COLO829 (cell line): ENCODE data around the gene SLC7A5.

Experiments
- DNase-seq: peaks from one replicate; pipeline ENCODE4 v3.0.0; 2012; ENCODE audit warnings: low spot score

The SLC7A5 gene

DNA sequence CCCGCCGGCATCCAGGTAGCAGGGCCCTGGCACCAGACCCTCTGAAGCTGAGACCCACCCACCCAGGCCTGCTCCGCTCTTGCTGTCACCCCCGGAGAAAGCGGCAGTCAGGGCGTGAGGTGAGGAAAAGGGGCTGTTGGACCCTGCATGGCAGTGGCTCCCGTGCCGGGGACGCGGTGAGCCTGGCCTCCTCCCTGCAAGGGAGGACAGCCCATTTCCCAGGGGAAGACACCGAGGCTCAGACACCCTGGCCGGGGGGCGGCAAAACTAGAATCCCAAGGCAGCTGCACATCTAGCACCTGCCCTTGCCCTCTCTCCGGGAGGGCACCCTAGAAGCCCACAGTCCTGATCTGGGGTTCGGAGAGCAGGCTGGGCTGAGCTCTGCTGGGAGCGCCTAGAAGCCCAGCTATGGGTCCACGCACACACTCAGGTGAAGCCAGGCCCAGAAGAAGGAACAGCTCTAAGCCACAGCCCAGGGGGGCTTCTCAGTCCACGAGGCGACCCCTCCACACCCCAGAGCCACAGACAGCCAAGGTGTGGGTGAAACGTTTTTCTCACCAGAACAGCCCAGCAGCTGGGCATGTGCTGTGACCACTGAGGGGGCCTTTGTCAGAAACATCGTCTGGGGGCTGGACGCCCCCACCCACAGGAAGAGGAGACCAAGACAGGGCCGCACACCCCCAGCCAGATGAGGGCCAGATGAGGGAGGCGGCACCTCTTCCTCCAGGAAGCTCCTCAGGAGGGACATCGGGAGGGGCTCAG lies 22.4 kb downstream of the SLC7A5 start:
- DNase-seq = no peak

DNA sequence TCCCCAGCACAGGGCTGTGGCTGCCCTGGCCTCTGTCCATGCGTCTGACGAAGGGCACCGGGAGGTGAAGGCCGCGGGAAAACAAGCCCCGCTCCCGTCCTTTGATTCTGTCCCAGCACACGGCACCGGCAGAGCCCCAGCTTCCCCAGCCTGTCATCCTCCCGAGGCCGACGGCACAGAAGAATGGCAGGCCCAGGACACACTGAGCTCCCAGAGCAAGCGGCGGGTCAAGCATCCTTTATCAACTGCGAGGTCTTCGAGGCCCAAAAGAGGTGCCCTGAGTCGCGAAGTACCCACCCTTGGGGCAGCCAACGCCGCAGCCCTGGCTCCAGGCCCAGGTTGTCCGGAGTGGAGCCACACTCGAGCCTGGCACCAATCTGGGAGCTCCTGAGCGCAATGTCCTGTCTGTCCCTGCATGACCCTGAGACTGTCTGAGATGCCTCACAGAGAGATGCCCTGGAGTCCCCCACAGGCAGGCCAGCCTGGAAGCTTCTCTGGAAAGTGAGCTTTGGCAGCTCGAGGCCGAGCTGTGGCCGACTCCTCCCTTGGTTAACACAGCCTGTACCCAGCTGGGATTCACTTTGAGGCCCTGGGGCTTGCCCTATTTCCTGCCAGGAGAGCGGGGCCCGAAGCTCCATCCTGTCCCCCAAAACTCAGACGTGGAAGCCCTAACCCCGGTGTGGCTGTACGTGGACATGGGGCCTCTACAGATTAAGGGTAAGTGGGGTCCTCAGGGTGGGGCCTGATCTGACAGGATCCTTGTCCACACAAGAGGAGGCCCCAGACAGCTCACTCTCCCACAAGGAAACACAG lies 23.3 kb downstream of the SLC7A5 start:
- DNase-seq = no peak

DNA sequence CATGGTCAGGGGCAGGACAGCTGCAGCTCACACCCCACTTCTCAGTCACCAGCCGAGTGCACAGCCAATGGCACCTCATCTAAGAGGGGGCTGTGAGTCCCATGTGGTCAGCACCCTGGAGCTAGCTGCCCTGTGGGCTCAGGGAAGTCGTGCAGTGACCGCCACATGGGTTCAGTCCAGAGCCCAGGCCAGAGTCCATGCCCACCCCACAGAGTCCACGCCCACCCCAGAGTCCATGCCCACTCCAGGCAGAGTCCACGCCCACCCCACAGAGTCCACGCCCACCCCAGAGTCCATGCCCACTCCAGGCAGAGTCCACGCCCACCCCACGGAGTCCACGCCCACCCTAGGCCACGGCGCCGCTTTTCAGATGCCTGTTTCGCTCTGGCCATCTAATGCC lies 24.1 kb downstream of the SLC7A5 start:
- DNase-seq = no peak

DNA sequence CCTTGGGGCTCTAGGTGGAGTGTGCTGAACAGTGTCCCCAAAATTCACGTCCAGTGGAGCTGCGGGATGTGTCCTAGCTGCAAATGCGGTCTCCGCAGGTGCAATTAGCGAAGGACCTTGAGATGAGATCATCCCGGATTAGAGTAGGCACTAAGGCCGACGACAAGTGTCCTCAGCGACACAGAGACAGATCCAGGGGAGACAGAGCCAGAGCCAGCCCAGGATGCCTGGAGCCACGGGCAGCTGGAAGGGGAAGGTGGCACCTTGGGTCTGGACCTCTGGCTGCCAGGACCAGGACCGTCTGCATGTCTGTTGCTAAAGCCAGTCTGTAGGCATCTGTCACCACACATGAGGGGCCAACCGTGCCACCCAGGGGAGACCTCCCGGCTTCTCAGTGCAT lies 24.5 kb downstream of the SLC7A5 start:
- DNase-seq = no peak

DNA sequence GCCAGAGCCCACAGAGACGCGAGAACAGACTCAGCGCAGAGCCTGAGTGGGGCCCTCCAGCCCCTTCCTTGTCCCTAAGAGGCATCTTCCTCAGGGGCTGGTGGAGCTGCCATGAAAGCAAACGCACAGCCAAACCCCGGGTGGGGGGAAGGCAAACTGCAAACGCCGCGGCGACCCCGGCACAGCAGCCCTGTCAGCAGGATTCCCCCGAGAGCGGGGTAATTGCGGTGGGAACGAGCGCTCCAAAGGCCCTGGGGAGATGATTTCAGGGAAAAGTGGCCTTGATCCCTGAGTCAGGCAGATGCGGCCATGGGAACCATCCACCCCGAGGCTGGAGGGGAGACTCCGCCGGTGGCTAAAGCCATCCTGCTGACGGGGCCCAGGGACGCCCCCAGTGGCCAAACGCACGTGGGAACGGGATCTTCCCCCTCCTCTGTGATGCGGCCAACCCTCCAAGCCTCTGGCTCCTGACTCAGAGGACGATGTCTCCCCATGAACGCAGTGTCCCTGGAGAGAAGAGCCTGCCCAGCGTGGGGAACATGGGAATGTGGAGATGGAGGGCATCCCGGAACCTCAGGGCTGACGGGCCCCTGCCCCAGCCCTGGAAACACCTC lies 25.1 kb downstream of the SLC7A5 start:
- no peak for DNase-seq

DNA sequence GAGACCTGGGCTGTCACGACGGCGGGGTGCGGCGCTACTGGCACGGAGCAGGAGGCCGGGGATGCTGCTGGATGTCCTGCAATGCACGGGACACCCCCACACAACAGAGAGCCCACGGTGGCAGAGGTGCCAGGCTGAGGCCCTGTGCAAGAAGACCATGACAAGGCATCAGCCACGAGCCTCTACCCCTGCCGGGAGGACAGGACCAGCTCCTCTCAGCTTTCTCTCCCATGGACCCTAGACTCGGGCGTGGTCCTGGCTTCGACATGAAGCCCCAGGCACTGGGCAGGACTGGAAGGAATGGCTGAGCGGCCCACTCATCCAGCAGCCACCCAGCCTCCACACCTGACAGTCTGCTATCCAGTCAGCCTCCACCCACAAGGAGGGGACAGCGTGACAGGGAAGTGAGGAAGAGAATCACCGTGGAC lies 25.6 kb downstream of the SLC7A5 start:
- DNase-seq = no peak

DNA sequence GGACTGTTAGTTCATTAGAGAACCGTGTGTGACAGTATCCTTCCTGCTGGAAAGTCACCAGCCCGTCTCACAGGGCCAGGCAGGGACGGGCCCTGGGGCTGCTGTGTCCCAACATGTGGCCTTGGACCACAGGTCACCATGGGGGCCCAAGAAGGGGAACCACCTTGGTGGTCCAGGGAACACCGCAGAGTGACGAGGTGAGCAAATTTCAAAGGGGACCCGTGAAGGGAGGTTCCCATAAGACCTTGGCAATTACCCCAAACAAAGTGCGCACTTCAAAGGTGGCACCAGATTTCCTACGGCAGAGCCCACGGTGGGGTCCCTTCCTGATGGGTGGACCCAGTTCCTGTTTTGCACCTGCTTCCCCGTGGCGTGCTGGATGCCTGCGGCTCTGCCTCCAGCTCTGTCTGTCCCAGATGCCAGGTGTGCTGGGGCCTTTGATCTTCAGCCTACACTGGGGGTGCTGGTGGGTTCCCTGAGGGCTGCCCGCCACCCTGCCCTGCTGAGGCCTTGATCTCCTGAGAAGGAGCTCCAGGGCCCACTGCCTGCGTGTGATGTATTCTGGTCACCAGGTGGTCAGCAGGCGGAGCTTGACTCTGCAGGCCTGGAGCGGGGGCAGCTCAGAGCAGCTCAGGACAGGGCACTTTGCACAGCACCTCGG lies 27.0 kb downstream of the SLC7A5 start:
- no peak for DNase-seq

DNA sequence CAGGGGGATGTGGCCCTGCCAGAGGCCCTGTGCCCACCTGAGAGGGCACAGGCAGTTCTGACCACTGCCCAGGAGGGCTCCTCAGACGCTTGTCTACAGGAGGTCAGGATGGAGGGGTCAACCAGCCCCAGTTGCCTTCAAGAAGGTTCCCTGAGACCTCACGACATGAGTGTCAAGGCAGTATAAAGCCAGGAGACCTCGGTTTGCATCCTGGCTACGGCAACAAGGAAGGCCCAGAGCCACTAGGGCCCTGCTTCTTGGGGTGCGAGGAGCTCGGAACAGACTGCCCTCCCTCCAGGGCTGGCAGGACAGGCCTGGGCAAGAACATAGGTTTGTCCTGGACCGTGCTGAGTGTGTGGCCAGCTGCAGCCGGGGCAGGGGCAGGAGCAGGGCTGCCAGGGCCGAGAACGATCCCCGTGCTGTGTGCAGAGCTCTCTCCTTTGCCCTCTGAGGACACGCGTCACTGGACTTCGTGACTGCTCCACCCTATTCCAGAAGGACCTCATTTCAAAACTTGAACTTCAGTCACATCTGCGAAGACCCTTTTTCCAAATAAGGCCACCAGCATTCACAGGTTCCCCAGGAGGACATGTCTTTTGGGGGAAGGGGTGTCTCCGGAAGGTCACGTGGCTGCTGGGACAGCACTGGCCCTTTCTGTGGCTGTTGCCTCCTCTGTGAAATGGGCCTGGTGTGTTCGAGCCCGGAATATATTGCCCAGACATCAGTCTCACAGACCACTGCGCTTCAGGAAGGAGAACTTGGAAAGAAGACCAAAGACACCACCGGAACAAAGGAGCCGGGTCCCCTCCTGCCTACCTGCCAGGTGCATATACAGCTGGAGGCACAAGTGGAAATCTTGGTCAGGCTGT lies 27.7 kb downstream of the SLC7A5 start:
- no peak for DNase-seq

DNA sequence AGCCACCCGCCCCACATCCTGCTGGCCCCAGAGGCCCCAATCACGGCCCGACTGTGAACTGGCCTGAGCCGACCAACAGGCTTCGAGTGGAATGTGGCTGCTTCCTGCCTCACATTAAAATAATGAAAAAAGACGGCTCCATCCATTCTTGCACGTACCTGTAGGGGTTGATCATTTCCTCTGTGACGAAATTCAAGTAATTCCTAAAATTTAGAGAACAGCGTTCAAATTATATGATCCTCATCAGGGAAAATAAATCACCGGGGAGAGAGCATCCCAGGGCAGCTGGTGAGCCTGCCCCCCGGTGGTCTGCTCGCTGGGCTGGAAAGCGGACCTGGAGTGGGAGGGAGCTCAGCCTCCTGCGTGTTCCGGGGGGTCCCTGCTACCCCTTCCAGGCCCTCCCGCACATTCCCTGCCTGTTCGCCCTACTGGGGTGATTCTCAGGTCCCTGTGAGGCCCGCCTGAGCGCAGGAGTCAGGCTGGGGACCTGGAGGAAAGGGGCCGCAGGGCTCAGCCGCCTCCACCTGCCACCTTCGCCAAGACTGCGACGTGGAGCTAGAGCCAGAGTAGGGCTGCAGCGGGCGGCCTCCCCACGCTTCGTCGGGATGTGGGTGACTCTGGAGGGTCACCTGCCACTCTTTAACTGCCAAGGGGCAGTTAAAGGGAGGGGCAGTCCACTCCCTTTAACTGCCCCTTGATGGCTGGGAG lies 28.9 kb downstream of the SLC7A5 start:
- no peak for DNase-seq

DNA sequence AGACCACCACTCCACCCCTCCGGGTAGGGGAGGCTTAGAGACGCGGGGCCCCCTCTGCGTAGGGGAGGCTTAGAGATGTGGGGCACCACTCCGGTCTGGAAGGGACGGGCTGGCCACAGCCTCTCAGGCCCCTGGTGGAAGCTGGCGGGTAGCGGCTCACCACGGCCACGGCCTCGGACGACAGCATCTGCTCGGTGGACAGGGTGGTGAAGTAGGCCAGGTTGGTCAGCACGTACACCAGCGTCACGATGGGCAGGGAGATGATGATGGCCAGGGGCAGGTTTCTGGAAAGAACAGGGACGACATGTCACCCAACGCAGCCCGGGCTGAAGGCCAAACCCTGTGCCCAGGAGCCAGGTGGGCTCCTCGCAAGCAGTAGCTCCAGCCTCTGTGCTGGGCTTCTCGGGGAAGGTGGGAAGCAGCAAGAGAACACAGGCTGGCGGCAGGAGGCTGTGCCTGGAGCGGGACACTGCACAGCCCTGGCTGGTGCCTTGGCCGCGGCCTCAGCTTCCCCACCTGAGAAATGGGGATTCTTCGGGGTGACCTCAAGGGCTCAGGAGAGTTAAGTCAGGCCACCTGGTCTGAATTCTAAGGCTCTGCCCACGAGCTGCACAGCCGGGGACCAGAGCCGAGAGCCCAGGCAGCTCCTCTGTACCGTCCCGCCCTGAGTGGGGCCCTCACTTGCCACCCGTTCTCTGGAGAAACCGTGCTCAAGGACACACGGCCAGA lies 29.6 kb downstream of the SLC7A5 start:
- no peak for DNase-seq

DNA sequence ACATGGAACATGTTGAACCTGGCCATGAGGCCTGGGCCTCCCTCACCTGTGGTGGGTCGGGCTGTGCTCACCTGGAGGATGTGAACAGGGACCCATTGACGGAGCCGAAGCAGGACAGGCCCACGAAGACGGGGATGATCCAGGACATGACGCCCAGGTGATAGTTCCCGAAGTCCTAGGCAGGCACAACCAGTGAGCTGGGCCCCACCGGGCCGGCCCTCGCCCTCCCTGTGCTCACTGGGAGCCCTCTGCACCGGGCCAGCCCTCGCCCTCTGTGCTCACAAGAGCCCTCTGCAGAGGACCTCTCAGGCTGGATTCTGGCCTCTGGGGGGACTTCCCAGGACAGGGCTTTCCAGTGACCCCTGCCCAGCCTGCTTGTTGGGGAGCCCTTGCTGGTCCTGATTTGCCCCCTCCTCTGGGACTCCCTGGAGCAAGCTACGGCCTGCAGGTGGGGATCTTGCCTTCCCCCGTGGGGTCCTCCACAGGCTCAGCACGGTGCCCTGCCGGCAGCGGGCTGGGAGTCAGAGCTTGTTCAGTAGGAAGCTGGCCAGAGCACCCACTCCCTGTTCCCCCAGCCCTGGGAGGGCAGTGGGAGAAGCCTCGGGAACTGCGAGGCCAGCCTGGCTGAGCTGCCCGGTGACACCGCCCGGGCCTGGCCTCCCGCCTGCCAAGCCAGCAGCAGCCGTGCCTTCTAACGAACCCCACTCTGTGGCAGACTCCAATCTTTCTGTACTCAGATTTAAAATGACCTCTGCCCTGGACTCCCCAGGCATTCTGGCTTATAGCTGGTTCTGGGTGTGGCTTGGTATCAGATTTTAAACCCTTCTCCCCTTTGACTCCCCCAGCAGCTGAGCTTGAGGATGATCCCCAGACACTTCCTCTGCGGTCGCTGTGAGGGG lies 30.4 kb downstream of the SLC7A5 start:
- DNase-seq = no peak

DNA sequence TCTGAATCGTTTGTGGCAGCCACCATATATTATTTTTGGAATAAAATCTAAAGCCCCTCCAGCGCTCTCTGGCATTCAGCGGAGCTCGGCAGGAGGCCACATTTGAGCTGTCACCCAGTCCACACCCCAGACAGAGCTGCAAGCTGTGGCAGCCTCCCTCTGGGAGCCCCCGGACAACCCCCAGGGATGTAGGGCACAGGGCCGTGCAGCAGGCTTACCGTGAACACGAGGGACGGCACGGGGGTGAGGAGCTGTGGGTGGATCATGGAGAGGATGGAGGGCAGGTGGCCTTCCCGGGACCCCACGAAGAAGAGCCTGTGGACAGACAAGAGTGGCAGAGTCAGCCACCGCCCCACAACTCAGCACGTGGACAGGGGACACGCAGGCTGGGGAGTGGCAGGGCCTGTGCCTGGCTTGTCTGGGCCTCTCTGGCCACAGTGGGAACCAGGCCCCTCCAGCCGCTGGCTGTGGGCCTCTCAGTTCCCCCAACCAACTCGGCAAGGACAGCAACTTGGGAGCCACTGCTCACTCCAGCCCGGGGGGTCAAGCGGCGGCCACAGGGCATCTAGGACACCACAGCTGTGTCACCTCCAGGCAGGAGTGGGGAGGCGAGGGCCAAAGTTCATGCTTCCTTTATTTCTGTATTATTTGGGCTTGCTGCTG lies 31.5 kb downstream of the SLC7A5 start:
- no peak for DNase-seq

DNA sequence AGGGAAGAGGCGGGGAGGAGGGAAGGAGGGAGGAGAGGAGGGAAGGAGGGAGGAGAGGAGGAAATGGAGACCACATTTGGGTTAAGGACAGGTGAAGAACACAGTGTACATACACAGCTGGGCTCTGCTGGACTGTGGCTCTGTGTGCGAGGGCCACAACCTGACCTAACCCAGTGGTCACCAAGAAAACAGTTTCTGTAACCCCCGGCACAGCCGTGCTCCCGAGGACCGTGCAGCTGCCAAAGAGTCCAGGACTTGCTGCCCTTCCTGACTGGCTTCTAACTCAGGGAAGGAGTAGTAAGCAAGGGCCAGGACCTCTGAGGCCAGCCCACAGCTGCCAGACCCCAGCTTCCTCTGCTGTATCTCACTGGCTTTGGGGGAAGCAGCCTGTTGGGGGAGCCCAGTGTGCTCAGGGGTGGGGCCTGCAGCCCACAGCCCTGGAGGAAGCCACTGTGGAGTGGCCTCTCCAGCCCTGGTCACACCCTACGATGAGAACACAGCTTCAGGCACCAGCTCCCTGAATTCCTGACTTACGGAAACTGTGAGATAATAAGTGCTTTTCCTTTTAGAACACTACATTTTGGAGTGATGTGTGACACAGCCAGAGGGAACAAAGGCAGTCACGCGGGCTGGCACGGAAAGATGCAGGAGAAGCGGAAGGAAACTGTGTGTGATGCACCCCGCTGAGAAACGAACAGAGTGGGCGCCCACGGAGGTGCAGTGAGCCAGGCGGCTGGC lies 32.3 kb downstream of the SLC7A5 start:
- no peak for DNase-seq

DNA sequence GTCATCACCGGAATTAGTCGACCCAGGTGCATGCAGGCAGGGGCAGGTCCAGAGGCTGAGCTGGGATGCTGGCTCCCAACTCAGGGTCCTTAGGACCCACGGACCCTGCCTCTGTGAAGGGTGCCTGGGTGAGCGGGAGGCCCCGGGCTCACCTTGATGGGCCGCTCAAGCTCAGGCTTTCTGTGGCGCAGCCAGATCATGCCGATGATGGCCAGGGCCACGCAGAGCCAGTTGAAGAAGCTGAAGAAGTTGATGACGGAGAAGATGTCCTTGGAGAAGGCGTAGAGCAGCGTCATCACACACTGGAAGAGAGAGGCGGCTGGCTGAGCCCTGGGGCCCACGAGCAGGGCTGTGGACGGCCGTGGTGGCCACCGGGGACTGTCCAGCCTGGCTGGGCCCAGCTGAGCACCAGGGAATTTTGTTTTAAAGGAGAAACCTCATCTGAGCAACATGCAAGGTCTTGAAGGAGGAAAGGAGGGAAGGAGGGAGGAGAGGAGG lies 32.9 kb downstream of the SLC7A5 start:
- no peak for DNase-seq

DNA sequence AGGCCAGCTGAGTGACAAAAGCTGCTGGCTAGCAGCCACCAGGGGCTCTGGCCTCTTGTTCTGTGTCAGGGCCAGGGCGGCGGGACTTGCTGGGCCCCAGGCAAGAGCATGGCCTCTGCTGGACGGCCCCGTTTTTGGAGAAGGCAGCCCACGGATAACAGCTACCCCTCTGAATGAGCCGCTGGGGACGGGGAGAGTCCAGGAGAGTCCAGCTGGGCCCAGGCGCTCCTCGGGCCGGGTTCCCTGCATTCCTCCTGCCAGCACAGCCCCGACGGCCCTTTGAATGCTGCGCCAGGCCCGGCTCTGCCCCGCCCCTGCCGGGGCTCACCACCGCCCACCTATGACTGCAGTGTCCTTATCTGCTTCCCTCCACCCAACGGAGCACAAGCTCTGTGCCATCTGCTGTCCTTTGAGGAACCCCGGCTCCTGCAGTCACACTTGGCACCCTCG lies 33.4 kb downstream of the SLC7A5 start:
- no peak for DNase-seq

DNA sequence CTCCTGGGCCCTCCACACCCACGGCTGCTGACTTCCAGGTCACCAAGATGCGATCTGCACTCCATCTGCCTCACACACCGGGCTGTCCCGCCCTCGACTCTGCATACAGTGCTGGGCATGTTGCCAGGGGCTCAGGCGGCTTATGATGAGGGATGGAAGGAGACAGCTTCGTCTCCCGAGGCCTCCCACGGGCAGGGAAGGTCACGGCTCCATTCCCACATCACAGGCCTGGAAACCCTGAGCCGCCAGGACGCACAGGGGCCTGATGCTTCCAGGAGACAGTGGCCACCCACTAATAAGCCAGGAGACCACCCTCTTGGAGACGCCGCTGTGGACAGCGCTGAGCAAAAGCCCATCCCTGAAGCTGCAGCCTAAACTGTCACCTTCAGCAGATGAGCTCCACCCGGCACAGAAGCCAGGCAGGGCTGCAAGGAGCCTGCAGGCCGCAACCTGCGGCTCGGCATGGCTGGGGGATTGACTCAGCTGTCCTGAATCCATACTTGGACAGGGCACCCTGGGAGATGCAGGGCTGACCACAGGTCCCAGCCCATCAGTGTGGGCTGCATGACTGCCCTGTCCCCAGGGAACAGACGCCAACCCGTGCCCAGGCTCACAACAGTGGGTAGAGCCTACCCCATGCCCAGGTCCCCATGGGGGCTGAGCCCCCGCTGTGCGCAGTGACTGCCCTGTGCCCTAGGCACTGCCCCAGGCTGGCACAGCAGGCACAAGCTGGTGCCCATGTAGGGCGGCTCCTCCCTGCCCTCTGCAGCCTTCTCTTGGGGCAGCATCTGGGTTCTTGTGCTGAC lies 34.4 kb downstream of the SLC7A5 start:
- no peak for DNase-seq
